Stimulated activated CD4-positive, alpha-beta T cell treated with anti-CD3 and anti-CD28 coated beads, Interleukin-12 subunit alpha, Interleukin-12 subunit beta, amount 100 ng/mL, for 48 hours (primary cell): Measurements from ENCODE around the gene GRIK1.

ENCODE experiments used
- DNase-seq, 3 donors: peaks; one replicate each; pipeline ENCODE4 v3.0.0-alpha.2; 2020; ENCODE audit warnings: low read depth in 2 of 3, low spot score in 1 of 3

GRIK1 gene

GRCh38 chr21:29721221-29721620, 218.6 kb downstream of the GRIK1 start:
- no peak for DNase-seq

- DNase-seq: no peak
Measured at GRCh38 chr21:29719521-29719920, 220.3 kb downstream of the GRIK1 start.

GRCh38 chr21:29718081-29718815, 221.5 kb downstream of the GRIK1 start:
- no peak for DNase-seq

- no peak for DNase-seq
Measured at GRCh38 chr21:29717659-29718058, 222.1 kb downstream of the GRIK1 start.

DNA sequence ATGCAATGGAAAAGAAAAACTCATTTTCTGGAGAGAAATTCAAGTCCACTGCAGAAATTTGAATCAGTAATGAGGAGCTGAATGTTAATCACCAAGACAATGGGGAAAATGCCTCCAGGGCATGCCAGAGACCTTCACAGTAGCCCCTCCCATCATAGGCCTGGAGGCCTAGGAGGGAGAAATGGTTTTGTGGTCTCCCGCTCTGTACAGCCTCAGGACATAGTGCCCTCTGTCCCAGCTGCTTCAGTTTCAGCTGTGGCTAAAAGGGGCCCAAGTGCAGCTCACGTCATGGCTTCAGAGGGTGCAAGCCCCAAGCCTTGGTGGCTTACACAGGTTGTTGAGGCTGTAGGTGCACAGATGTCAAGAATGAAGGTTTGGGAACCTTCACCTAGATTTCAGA, 223.0 kb downstream of the GRIK1 start:
- no peak for DNase-seq

DNA sequence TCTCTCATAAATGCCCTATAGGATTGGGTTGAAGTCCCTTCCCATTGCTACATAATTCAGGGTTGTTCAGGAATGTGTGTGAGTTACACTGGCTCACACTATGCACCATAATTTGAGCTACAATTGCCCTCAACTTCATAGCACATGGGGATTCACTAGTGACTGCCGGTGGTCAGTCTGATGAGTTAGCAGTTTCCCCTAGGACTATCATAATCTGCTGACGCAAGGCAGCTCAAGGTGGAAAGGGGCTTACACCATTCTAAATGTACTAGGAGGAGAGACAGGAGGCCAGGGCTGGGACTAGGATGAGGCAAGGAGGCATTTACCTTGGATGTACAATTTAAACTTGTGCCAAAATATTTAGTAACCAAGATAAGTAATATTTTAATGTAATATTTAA, 224.7 kb downstream of the GRIK1 start:
- no peak for DNase-seq

- no peak for DNase-seq
Measured at GRCh38 chr21:29712818-29713217, 227.0 kb downstream of the GRIK1 start.

DNA sequence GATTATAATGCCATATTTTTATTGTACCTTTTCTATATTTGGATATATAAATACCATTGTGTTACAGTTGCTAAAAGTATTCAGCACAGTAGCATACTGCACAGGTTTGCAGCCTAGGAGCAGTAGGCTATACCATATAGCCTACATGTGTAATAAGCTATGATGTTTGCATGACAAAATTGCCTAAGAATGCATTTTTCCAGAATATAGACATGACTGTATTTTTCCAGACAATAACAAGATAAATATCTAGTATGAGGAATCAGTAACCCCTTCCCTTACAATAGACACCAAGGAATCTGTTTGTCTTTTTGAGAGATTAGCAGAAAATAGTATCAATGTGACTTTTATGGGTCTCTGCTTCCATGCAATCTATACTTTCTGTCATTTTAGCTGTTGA, 228.6 kb downstream of the GRIK1 start:
- DNase-seq: no peak

DNA sequence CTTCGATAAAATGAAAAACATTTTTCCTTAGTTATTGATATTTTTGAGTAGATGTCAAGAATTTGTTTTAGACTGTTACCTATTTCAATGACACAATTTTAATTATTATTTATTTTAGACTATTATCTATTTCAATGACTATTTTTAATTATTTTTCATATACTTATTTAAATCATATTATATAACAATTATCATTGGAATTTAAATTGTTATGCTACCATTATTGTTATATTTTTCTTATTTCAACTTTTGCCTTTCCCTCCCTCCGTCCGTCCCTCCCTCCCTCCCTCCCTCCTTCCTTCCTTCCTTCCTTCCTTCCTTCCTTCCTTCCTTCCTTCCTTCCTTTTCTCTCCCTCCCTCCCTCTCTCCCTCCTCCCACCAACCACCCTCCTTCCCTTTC, 229.3 kb downstream of the GRIK1 start:
- no peak for DNase-seq

GRCh38 chr21:29708401-29708800, 231.4 kb downstream of the GRIK1 start:
- DNase-seq: no peak

GRCh38 chr21:29704719-29705118, 235.1 kb downstream of the GRIK1 start:
- DNase-seq: no peak

DNA sequence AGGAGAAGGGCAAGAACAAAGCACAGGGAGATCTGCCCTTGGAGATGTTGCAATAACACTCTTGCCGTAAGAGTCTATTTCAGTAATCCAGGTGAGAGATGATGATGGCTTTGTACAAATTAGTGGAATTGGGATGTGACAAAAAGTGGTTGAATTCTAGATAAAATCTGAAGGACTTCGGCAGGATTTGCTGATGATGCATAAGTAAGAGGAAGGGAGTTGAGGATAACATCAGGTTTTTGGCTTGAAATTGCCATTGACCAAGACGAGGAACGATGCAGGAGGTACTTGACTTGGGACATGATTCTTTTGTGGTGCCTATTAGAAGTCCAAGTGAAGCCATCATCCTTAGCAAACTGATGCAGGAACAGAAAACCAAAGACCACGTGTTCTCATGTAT, 238.1 kb downstream of the GRIK1 start:
- no peak for DNase-seq

- DNase-seq: no peak
Measured at GRCh38 chr21:29697555-29698193, 242.1 kb downstream of the GRIK1 start.

- no peak for DNase-seq
Measured at GRCh38 chr21:29696937-29697336, 242.9 kb downstream of the GRIK1 start.

DNA sequence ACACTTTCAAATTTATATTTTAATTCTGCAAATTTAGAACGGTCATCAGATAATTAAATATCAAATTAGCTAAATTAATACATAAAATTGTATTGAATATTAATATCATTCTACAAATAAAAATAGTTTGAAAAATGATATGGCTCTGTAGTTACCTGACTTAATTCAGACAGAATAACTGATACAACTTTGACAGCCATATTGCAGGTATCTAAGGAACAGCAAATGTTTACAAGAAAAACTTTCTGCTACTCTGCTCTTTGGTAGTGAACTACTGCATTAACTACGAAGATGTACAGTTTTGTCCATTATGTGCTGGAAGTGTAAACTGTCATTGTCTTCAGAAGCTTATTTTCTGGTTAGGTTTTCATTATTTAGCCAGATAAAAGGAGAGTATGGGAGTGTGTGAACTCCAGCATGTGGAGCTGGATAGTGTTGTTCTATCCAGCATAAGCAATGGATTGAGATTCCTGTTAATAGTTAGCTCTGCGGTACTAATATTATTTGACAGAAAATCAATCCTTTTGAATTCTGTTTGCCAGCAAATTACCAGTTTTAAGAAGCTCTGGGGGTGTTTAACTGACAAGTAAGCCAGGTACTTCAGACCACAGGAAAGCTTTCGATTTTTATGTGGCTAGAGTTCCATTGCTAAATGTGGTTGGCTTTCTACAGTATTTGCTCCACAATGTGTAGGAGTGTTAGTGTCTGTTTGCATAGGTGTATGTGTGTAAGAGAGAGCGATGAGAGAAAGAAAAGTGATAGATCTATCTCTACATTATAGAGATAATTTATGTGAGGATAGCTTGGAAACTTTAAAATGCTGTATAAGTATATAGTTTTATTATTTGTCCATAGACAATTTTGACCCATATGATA, 247.9 kb downstream of the GRIK1 start:
- DNase-seq: no peak

- no peak for DNase-seq
Measured at GRCh38 chr21:29689753-29690152, 250.0 kb downstream of the GRIK1 start.

DNA sequence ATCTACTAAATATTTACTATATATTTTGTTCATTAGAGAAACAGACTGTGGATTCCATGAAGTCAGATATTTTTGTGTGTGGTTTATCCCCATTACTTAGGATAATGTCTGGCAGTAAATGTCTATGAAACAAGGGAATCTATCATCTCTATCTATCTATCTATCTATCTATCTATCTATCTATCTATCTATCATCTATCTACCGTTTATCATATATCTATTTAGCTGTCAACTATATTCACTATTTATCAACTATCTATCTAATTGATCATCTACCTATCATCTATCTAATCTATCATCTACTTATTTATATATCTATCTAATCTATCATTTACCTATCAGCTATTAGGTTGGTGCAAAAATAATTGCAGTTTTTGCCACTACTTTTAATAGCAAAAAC, 255.7 kb downstream of the GRIK1 start:
- DNase-seq: no peak

GRCh38 chr21:29682800-29683199, 257.0 kb downstream of the GRIK1 start:
- no peak for DNase-seq

- DNase-seq: no peak
Measured at GRCh38 chr21:29680273-29680672, 259.5 kb downstream of the GRIK1 start.

DNA sequence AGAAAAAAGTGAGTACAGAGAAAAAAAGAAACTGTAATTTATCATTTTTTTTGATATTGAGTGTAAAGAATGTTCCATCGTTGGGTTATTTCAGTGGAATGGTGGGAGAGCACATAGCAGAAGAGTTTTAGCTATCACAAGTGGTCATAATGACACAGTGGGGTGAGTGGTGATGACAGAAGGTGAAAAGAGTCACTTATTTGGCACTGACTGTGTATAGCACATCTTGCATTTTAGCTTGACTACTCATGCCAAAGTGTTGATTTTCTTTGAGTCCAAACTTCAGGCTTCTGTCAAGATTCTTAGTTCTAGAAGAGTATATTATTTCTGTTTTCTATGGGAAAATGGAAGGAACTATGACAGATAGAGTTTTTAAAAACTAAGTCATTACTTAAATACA, 261.2 kb downstream of the GRIK1 start:
- no peak for DNase-seq

DNA sequence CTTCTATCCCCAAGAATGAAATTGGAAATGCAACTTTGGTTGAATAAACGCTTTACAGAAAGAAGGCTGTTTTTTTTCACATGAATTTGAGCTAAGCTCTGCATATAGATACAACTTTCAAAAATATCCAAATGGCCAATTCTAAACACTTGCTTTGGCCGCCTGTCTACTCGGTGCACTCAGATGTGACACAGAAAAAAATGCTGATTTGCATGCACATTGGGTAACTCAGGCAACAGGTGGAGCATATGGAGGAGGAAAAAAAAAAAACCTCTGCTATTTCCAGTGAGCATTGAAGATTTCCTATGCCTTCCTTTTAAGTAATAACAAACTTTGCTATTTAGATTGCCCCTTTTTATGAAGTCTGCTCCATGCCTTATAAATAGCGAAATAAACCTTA, 262.5 kb downstream of the GRIK1 start:
- no peak for DNase-seq

DNA sequence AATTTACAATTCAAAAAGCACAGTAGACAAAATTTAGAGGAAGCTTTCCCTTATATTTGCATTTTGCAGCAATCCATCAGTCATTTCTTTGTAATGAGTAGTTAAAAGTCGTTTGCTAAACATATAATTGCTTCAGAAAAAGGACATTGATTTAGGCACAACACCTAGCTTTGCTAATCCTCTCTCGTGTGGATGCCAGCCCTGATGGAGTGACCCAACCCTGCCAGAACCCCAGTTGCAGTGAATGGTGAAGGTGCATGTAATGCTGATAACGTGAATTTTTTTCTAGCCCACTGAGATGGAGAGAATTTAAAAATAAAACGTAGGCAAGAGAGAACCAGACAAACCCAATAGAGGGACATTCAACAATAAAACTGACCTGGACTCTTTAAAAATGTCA, 263.4 kb downstream of the GRIK1 start:
- no peak for DNase-seq
